ENCODE measurements around the gene POM121L2. TPM values are rescaled to one million over a fixed set of nuclear protein-coding genes. Genes with fewer than 3 reads are reported as not detected.
A peak's percentile ranks its signal among the peaks of the same experiment; 100 is the strongest.

The POM121L2 gene
- total RNA-seq, 1 experiment from 2014 or later, result not detected

DNA sequence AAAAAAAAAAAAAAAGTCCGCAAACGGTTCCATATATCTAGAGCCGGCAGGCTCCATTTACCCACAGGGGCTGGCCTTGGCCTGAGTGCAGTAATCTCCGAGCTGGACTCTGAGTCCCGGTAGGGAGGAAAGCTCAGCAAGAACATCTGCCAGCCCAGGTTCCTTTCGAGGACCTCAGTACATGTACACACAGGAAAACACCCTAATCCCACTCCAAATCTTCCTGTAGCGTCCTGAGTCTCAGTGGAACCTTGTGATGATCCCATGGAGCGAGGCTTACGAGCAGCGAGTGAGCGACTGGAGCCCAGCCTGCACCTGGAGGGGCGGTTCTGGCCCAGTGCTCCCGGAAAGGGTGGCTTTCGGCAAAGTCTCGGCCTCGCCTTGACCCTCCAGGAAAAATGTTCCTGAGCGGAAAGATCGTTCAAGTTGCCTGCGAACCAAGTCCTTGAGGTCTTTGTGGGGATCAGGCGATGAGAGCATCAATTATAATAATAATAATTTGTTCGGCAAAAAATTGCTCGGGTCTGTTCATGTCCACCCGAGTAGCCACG lies 32.5 kb downstream of the POM121L2 start:
- peak; percentile 43 for DNase-seq
- intact Hi-C loops (cut with micrococcal nuclease; ENCODE audit: unreplicated experiment), result no loop called here
- peaks cover 20% of the 10 kb centered on the region for H3K36me3 Mint-ChIP-seq (ENCODE audit: insufficient read depth, unreplicated experiment)
- CTCF ChIA-PET, result interaction anchor here (0.6 to 1.2 kb wide), 3 partner anchors 17 to 690 kb away, joined by 3 to 4 read pairs (median 3); no protein-coding TSS in a partner anchor
- peak overlapping the region; percentile 97 for H3K27ac Mint-ChIP-seq (ENCODE audit: unreplicated experiment)
- no peaks in the 10 kb centered on the region for H3K27me3 Mint-ChIP-seq (ENCODE audit: unreplicated experiment)
- peak overlapping the region; percentile 93 for H3K4me3 Mint-ChIP-seq (ENCODE audit: low read depth, unreplicated experiment)
- H3K4me1 Mint-ChIP-seq (ENCODE audit: low read depth, unreplicated experiment), result peaks cover 8% of the 10 kb centered on the region
- TF ChIP-seq, protein P1, sequence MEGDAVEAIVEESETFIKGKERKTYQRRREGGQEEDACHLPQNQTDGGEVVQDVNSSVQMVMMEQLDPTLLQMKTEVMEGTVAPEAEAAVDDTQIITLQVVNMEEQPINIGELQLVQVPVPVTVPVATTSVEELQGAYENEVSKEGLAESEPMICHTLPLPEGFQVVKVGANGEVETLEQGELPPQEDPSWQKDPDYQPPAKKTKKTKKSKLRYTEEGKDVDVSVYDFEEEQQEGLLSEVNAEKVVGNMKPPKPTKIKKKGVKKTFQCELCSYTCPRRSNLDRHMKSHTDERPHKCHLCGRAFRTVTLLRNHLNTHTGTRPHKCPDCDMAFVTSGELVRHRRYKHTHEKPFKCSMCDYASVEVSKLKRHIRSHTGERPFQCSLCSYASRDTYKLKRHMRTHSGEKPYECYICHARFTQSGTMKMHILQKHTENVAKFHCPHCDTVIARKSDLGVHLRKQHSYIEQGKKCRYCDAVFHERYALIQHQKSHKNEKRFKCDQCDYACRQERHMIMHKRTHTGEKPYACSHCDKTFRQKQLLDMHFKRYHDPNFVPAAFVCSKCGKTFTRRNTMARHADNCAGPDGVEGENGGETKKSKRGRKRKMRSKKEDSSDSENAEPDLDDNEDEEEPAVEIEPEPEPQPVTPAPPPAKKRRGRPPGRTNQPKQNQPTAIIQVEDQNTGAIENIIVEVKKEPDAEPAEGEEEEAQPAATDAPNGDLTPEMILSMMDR (IDR thresholded peaks at IDR 0.05; ENCODE audit: unreplicated experiment), result no peak
- H3K9me3 Mint-ChIP-seq (ENCODE audit: low read depth, unreplicated experiment), result peaks cover 3% of the 10 kb centered on the region
- no TSS peak for BruUV-seq (replicated peaks)

GRCh38 chr6:27275025-27275956 lies 36.8 kb downstream of the POM121L2 start:
- no peak for DNase-seq
- CTCF ChIA-PET, result no interaction called here
- Mint-ChIP-seq H3K27me3 (ENCODE audit: unreplicated experiment) (no peaks in the 10 kb centered on the region), H3K36me3 (ENCODE audit: insufficient read depth, unreplicated experiment) (peaks cover 9% of the 10 kb centered on the region), H3K9me3 (ENCODE audit: low read depth, unreplicated experiment) (peaks cover 3% of the 10 kb centered on the region), H3K4me1 (ENCODE audit: low read depth, unreplicated experiment) (peaks cover under 1% of the 10 kb centered on the region), H3K27ac (ENCODE audit: unreplicated experiment) (no peak overlapping the region), H3K4me3 (ENCODE audit: low read depth, unreplicated experiment) (no peak overlapping the region)
- no TSS peak for BruUV-seq (replicated peaks)
- intact Hi-C loops (cut with micrococcal nuclease; ENCODE audit: unreplicated experiment), result no loop called here
- TF ChIP-seq, protein P1 (IDR thresholded peaks at IDR 0.05; ENCODE audit: unreplicated experiment), result no peak

- CTCF ChIA-PET, result interaction anchor here (0.6 to 1.1 kb wide), 2 partner anchors 22 to 315 kb away, joined by 3 to 5 read pairs; no protein-coding TSS in a partner anchor
- no peaks in the 10 kb centered on the region for H3K4me1 Mint-ChIP-seq (ENCODE audit: low read depth, unreplicated experiment)
- no peaks in the 10 kb centered on the region for H3K27me3 Mint-ChIP-seq (ENCODE audit: unreplicated experiment)
- BruUV-seq (replicated peaks), result no TSS peak
- H3K36me3 Mint-ChIP-seq (ENCODE audit: insufficient read depth, unreplicated experiment), result no peaks in the 10 kb centered on the region
- H3K9me3 Mint-ChIP-seq (ENCODE audit: low read depth, unreplicated experiment), result peaks cover 3% of the 10 kb centered on the region
- TF ChIP-seq, protein P1 (IDR thresholded peaks at IDR 0.05; ENCODE audit: unreplicated experiment), result no peak
- no peak overlapping the region for H3K4me3 Mint-ChIP-seq (ENCODE audit: low read depth, unreplicated experiment)
- DNase-seq, result no peak
- H3K27ac Mint-ChIP-seq (ENCODE audit: unreplicated experiment), result no peak overlapping the region
- intact Hi-C loops (cut with micrococcal nuclease; ENCODE audit: unreplicated experiment), result no loop called here
These were observed 38.3 kb downstream of the POM121L2 start for GRCh38 chr6:27273783-27274182.

- Mint-ChIP-seq H3K4me3 (ENCODE audit: low read depth, unreplicated experiment) (no peak overlapping the region), H3K36me3 (ENCODE audit: insufficient read depth, unreplicated experiment) (no peaks in the 10 kb centered on the region), H3K9me3 (ENCODE audit: low read depth, unreplicated experiment) (no peaks in the 10 kb centered on the region), H3K27ac (ENCODE audit: unreplicated experiment) (no peak overlapping the region), H3K27me3 (ENCODE audit: unreplicated experiment) (no peaks in the 10 kb centered on the region), H3K4me1 (ENCODE audit: low read depth, unreplicated experiment) (no peaks in the 10 kb centered on the region)
- no TSS peak for BruUV-seq (replicated peaks)
- TF ChIP-seq, protein P1 (IDR thresholded peaks at IDR 0.05; ENCODE audit: unreplicated experiment), result no peak
- no peak for DNase-seq
- CTCF ChIA-PET, result no interaction called here
- intact Hi-C loops (cut with micrococcal nuclease; ENCODE audit: unreplicated experiment), result no loop called here
These were observed 43.3 kb downstream of the POM121L2 start for GRCh38 chr6:27268803-27269202.
